GM18526 (cell line): ENCODE results near the gene TJP3.

Experiments
- POLR2A ChIP-seq: IDR thresholded peaks from 3 replicates; pipeline ENCODE4 v1.6.1; 2011; ENCODE audit not compliant: insufficient read length; ENCODE audit errors: extremely low read depth

TJP3 gene

GRCh38 chr19:3716147-3716668 lies 8.0 kb downstream of the TJP3 start:
- TF ChIP-seq POLR2A: no peak

GRCh38 chr19:3719868-3720267 lies 11.7 kb downstream of the TJP3 start:
- no peak for TF ChIP-seq POLR2A

DNA sequence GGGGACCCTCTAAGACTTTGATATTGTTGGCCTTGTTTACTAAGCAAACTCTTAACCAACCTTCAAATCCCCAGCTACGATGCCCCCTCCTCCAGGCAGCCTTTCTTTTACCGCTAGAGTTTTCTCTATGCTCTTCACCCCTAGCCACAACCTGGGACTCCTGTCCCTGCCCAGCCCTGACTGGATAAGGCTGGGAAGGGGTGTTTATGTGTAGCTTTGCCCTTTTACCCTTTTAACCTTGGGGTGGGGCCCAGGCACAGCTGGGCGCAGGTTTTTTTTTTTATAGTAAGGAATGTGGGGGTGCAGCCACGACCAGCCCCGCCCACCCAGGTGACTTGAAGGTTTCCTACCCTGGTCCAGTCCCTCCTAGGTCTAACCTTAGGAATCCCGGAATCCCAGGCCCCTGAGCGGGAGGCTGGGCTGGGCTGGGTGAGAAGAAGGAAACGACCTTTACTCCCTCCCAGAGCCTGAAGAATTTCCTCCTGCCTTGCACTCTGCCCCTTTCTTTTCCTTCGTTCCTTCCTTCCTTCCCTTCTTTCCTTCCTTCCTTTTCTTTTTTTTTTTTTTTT lies 12.2 kb downstream of the TJP3 start:
- TF ChIP-seq POLR2A: no peak

GRCh38 chr19:3721131-3721886 lies 13.1 kb downstream of the TJP3 start:
- TF ChIP-seq POLR2A: no peak

GRCh38 chr19:3721887-3722442 lies 13.8 kb downstream of the TJP3 start:
- TF ChIP-seq POLR2A: no peak

DNA sequence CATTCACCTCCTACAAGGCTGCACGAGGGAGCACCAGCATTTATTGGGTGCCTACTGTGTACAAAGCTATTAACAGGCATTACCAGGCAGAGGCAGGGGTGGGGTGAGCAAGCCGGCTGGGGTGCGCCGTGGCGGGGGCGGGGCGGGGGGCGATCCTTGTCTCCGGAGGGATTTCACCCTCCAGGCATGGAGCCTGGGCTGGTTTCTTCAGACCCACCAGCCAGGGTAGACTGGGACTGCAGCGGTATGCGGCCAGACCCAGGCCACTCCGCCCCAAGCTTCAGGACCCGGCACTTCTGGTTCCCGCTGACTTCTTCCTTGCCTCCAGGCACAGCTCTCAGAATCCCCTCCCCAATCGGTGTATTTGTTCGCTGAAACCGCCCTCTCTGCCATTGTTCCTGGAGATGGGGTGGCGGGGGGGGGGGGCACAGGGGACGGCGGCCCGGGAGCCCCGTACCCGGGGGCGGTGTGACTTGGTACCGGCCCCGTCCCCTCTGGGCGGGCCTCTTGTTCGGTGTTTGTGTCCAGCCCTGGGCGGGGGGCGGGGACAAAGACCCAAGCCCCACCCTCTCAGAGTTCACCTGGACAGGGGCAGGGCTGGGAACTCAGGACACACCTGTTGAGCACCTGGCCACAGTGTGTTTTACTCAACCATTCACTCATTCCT lies 14.4 kb downstream of the TJP3 start:
- TF ChIP-seq POLR2A: no peak

DNA sequence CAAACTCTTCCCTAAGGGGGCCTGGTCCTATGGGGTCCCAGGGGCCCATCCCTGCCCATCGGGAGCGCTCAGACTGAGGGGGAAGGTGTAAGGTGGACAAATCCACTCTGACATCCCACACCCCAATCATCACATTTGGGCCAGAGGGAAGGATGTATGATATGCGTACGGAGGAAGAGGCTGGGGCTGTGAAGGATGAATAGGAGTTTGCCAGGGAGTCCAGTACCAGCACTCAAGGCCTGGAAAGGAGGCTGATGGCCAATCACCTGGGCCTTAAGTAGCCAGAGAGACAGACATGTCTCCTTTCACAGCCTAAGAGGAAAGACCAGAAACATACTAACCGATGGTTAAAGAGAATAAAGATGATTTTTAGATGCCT lies 14.9 kb downstream of the TJP3 start:
- TF ChIP-seq POLR2A: no peak

DNA sequence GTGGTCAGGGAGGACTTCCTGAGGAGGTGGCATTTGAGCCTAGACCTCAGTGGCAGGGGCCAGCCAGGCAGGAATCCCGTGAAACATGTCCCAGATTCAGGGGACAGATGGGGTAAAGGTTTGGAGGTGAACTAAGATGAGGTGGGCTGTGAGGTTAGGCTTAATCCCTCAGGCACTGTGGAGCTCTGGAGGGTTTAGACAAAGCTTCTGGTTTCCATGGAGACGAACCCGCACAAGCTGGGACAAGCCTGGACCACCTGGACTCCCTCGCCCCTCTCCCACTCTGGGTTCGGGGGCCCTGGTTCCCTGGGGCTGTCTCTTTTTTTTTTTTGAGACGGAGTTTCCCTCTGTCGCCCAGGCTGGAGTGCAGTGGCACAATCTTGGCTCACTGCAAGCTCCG lies 15.7 kb downstream of the TJP3 start:
- no peak for TF ChIP-seq POLR2A

DNA sequence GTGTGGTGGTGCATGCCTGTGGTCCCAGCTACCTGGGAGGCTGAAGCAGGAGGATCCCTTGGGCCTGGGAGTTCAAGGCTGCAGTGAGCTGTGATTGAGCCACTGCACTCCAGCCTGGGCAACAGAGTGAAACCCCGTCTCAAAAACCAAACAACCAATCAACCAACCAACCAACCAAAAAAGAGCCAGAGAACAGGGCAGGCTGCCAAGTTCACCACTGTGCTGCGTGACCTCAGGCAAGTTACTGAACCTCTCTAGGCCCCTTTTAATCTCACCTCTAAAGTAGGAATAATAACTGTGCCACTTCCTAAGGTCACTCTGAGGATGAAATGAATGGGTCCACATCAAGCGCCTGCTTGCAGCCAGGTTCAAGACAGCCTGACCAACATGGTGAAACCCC lies 16.9 kb downstream of the TJP3 start:
- no peak for TF ChIP-seq POLR2A

DNA sequence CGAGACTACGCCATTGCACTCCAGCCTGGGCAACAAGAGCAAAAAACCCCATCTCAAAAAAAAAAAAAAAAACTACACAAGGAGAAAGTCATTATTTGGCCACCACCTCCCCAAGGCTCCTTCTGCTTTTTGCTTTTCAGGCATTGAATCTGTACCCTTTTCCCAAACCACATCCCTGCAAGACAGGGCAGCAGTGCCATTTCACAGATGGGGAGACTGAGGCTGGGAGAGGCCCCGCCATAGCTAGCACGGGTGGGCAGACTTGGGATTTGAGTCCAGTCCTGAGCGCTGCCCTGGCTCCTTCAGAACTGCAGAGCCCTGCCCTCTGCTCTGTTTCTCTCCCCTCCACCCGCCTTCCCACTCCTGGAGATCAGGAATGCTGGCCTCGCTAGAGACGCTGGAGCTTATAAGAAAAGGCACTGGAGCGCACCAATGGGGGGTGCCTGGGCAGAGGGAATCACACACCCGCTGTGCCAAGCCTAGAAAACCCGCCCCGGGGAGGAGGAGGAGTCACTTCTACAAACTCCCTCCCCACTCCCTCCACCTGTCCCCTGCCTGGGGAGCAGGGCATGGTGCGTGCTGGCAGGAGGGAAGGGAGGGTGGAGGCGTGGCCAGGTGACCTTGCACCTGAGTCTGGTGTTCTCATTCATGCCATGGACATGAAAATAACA lies 17.6 kb downstream of the TJP3 start:
- TF ChIP-seq POLR2A: no peak

DNA sequence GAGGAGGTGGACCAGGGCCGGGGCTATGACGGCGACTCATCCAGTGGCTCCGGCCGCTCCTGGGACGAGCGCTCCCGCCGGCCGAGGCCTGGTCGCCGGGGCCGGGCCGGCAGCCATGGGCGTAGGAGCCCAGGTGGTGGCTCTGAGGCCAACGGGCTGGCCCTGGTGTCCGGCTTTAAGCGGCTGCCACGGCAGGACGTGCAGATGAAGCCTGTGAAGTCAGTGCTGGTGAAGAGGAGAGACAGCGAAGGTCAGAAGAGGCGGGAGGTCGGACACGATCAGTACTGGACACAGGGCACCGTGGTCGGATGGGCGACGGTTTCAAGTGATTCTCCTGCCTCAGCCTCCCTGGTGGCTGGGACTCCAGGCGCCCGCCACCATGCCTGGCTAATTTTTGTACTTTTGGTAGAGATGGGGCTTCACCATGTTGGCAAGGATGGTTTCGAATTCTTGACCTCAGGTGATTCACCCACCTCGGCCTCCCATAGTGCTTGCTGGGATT lies 22.3 kb downstream of the TJP3 start:
- TF ChIP-seq POLR2A: no peak

DNA sequence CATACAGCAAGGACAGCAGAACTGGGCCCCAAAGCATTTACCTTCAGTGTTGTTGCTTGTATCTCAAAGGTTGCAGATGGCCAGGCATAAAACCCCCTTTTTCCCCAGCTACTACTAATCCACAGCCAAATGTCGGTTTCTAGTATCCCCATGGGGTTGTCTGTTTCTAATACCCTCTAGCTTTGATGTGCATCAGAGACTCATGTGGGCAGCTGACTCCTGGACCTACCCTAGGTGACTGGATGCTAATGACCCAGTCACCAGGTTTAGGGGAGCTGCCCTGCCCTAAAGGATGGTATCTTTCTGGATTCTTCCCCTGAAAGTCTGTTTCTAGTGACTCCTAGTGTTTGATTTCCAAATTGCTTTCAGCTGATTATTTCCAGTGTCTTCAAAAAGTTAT lies 23.9 kb downstream of the TJP3 start:
- TF ChIP-seq POLR2A: no peak

- no peak for TF ChIP-seq POLR2A
Observed at GRCh38 chr19:3733549-3734309, 25.5 kb downstream of the TJP3 start.

GRCh38 chr19:3734310-3734600 lies 26.1 kb downstream of the TJP3 start:
- no peak for TF ChIP-seq POLR2A
